Parathyroid adenoma (tissue), 2 donors: ENCODE measurements around the gene PUS7L.
"Not testable (repeated sequence)": the region's sequence is repeated elsewhere in the genome, so short reads cannot be mapped to it uniquely, and the experiment has no call there.

Source experiments
- H2AFZ ChIP-seq: fragments of 300-600 bp; sonication (generic); one replicate; pipeline ENCODE4 v1.7.0; 2017; ENCODE audit warnings: antibody characterized with exemption, mild to moderate bottlenecking
- H3K27ac ChIP-seq: fragments of 300-600 bp; sonication (generic); one replicate; pipeline ENCODE4 v1.7.0; 2017
- H3K27me3 ChIP-seq: fragments of 300-600 bp; sonication (generic); one replicate; pipeline ENCODE4 v1.7.0; 2017; ENCODE audit warnings: low read length; ENCODE audit not compliant: control insufficient read depth, insufficient read depth
- H3K36me3 ChIP-seq: fragments of 300-600 bp; sonication (generic); one replicate; pipeline ENCODE4 v1.7.0; 2017; ENCODE audit warnings: low read length; ENCODE audit not compliant: control insufficient read depth, insufficient read depth
- H3K4me1 ChIP-seq: fragments of 300-600 bp; sonication (generic); one replicate; pipeline ENCODE4 v1.7.0; 2017; ENCODE audit warnings: control low read depth
- H3K4me2 ChIP-seq: fragments of 300-600 bp; sonication (generic); one replicate; pipeline ENCODE4 v1.7.0; 2017; ENCODE audit warnings: low read length
- H3K4me3 ChIP-seq: fragments of 300-600 bp; sonication (generic); one replicate; pipeline ENCODE4 v1.7.0; 2017; ENCODE audit warnings: low read depth, low read length
- H3K79me2 ChIP-seq: fragments of 300-600 bp; sonication (generic); one replicate; pipeline ENCODE4 v1.7.0; 2017; ENCODE audit warnings: control low read depth
- H3K9ac ChIP-seq: fragments of 300-600 bp; sonication (generic); one replicate; pipeline ENCODE4 v1.7.0; 2017; ENCODE audit warnings: mild to moderate bottlenecking
- H3K9me3 ChIP-seq: fragments of 300-600 bp; sonication (generic); one replicate; pipeline ENCODE4 v1.7.0; 2017; ENCODE audit warnings: low read length; ENCODE audit not compliant: control insufficient read depth
- TF ChIP-seq, protein P1 (sequence below): fragments of 300-600 bp; sonication (generic); IDR thresholded peaks from one replicate; pipeline ENCODE4 v1.7.0; 2017; ENCODE audit warnings: antibody characterized with exemption, mild to moderate bottlenecking
- donor health status: primary hyperparathyroidism.

PUS7L gene

DNA sequence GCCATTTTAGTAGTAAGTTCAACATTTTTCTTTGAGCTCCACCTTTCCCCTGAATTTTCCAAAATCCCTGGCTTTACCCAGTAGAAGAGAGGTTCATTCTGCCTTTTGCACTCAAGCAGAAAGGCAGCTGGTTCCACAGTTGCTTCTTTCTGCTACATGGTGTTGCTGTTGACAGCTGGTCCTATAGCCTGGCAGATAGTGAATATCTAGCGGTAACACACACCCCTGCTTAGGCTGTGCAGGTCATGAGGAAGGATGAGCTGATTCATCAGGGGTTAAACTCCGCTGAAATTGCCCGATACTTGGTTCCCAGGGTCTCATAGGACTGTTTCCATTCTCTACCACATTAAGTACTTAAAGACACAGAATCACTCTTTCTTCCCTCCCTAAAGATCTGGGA is 62.4 kb downstream of the PUS7L start:
- Histone ChIP-seq H2AFZ (no peak overlapping the region), H3K9me3 (no peaks in the 10 kb centered on the region), H3K36me3 (no peaks in the 10 kb centered on the region), H3K79me2 (no peaks in the 10 kb centered on the region), H3K27ac (no peak overlapping the region), H3K4me2 (no peak overlapping the region), H3K27me3 (no peaks in the 10 kb centered on the region), H3K4me1 (no peaks in the 10 kb centered on the region), H3K9ac (no peak overlapping the region), H3K4me3 (no peak overlapping the region)
- TF ChIP-seq, protein P1, sequence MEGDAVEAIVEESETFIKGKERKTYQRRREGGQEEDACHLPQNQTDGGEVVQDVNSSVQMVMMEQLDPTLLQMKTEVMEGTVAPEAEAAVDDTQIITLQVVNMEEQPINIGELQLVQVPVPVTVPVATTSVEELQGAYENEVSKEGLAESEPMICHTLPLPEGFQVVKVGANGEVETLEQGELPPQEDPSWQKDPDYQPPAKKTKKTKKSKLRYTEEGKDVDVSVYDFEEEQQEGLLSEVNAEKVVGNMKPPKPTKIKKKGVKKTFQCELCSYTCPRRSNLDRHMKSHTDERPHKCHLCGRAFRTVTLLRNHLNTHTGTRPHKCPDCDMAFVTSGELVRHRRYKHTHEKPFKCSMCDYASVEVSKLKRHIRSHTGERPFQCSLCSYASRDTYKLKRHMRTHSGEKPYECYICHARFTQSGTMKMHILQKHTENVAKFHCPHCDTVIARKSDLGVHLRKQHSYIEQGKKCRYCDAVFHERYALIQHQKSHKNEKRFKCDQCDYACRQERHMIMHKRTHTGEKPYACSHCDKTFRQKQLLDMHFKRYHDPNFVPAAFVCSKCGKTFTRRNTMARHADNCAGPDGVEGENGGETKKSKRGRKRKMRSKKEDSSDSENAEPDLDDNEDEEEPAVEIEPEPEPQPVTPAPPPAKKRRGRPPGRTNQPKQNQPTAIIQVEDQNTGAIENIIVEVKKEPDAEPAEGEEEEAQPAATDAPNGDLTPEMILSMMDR: no peak

DNA sequence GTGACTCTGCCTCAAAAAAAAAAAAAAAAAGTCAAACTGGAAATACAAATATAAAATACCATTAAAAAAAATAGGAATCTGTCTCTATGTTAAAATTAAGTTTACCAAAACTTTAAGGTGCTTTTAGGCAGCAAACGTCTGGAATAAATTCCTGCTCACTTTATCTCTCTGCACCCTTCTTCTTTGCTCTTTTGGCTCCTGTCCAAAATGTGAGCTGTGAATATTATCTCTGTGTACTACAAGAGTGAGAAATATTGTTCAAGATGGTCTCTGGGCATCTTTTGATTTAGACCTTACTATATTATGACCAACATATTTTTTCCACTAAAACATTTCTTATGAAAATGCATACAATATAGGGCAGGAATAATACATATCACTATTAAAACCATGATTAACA is 63.7 kb downstream of the PUS7L start:
- TF ChIP-seq, protein P1: no peak
- H3K4me2 ChIP-seq: no peak overlapping the region
- H3K36me3 ChIP-seq: no peaks in the 10 kb centered on the region
- no peak overlapping the region for H2AFZ ChIP-seq
- no peak overlapping the region for H3K4me3 ChIP-seq
- no peaks in the 10 kb centered on the region for H3K27me3 ChIP-seq
- H3K9ac ChIP-seq: no peak overlapping the region
- H3K4me1 ChIP-seq: no peaks in the 10 kb centered on the region
- no peak overlapping the region for H3K27ac ChIP-seq
- no peaks in the 10 kb centered on the region for H3K79me2 ChIP-seq
- no peaks in the 10 kb centered on the region for H3K9me3 ChIP-seq

DNA sequence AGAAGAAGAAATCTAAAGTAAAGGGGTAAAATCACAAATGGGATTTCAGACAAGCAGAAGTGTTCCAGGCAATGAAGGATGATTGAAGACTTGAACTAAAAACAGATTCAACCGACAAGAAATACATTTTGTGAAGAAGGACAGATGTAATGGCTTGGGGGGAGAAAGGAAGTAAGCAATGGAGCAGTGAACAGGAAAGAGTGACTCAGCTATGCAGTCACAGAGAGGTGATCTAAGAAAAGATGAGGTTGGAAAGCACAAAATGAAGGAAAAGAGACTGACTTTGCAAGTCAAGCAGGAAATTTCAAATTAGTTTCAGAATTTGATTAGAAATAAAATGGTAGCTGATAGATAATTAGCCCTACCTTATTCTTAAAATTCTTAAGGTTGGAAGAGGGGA is 66.5 kb downstream of the PUS7L start:
- TF ChIP-seq, protein P1: no peak
- Histone ChIP-seq H3K79me2 (no peaks in the 10 kb centered on the region), H2AFZ (no peak overlapping the region), H3K4me2 (no peak overlapping the region), H3K9me3 (no peaks in the 10 kb centered on the region), H3K27me3 (no peaks in the 10 kb centered on the region), H3K36me3 (no peaks in the 10 kb centered on the region), H3K9ac (no peak overlapping the region), H3K4me3 (no peak overlapping the region), H3K4me1 (no peaks in the 10 kb centered on the region), H3K27ac (no peak overlapping the region)

DNA sequence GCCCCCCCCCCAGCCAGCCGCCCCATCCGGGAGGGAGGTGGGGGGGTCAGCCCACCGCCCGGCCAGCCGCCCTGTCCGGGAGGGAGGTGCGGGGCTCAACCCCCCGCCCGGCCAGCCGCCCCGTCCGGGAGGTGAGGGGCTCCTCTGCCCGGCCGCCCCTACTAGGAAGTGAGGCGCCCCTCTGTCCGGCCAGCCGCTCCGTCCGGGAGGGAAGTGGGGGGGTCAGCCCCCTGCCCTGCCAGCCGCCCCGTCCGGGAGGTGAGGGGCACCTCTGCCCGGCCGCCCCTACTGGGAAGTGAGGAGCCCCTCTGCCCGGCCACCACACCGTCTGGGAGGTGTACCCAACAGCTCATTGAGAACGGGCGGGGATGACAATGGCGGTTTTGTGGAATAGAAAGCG is 73.1 kb downstream of the PUS7L start:
- not testable (repeated sequence) for H3K79me2 ChIP-seq, H3K4me1 ChIP-seq, H2AFZ ChIP-seq, H3K27me3 ChIP-seq, H3K4me2 ChIP-seq, H3K9ac ChIP-seq, H3K36me3 ChIP-seq, H3K27ac ChIP-seq, H3K4me3 ChIP-seq, H3K9me3 ChIP-seq

DNA sequence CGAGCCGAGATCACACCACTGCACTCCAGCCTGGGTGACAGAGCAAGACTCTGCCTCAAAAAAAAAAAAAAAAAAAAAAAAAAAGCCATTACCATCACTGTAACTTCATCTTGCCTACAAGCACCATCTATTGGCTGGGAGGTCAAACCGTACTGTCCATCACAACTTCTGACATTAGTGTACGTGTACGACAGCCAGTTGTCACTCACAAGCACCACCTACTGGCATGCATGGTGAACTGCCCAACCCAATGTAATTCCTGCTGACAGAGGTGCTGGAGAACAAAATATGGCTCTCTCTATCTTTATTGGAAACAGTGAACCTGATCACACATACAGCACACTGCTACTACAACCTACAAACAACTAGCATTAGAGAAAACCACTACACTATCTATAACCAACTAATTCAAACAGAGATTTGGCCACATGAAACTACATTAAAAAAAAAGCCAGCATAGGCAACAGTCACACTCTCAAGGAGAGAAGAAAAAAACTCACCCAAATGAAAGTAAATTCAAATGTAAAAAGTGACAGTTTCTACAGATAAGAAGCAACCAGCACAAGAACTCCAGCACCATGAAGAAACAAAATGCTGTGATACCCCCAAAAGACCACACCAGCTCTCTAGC is 82.3 kb downstream of the PUS7L start:
- H3K9me3 ChIP-seq: no peaks in the 10 kb centered on the region
- H3K36me3 ChIP-seq: no peaks in the 10 kb centered on the region
- TF ChIP-seq, protein P1: no peak
- H3K4me3 ChIP-seq: no peak overlapping the region
- no peak overlapping the region for H2AFZ ChIP-seq
- no peaks in the 10 kb centered on the region for H3K4me1 ChIP-seq
- no peak overlapping the region for H3K27ac ChIP-seq
- H3K4me2 ChIP-seq: no peak overlapping the region
- no peaks in the 10 kb centered on the region for H3K27me3 ChIP-seq
- no peaks in the 10 kb centered on the region for H3K79me2 ChIP-seq
- H3K9ac ChIP-seq: no peak overlapping the region
